HEK293 (cell line): Measurements from ENCODE around the gene HDAC2.

Experiments
- CTCF ChIA-PET: fragments of 350-600 bp; formaldehyde crosslinking; extraction: SDS; loops from one replicate; lab custom pipeline; 2021; ENCODE audit warnings: antibody characterized with exemption; lab: Yijun Ruan, JAX
- POLR2A ChIA-PET: fragments of 300-600 bp; formaldehyde crosslinking; extraction: SDS; loops from one replicate; lab custom pipeline; 2020; ENCODE audit warnings: antibody characterized with exemption, inconsistent platforms; lab: Yijun Ruan, JAX
- H3K27ac ChIP-seq: fragments of 200-500 bp; sonication (Bioruptor generic); 2 replicates; pipeline ENCODE4 v1.5.1; 2014; ENCODE audit warnings: low read depth, low read length, control low read depth, inconsistent platforms; ENCODE audit errors: extremely low read depth
- H3K36me3 ChIP-seq, 2 experiments: fragments of 200-500 bp in 1 of 2; sonication (Bioruptor generic) in 1 of 2; 1 replicate in 1 of 2; 2 replicates in 1 of 2; pipeline ENCODE4 v1.5.1; 2014 to 2017; ENCODE audit warnings: inconsistent platforms in 2 of 2, low read length in 2 of 2; ENCODE audit not compliant: control insufficient read depth in 2 of 2, insufficient read depth in 1 of 2
- H3K4me1 ChIP-seq: fragments of 200-500 bp; sonication (Bioruptor generic); 2 replicates; pipeline ENCODE4 v1.5.1; 2014; ENCODE audit warnings: mild to moderate bottlenecking, low read length, inconsistent platforms; ENCODE audit not compliant: control insufficient read depth, insufficient read depth
- H3K4me3 ChIP-seq: 2 replicates; pipeline ENCODE4 v1.5.1; 2011; ENCODE audit warnings: low read depth, mild to moderate bottlenecking, control low read depth, low read length, moderate library complexity
- H3K9me3 ChIP-seq: fragments of 200-500 bp; sonication (Bioruptor generic); 2 replicates; pipeline ENCODE4 v1.5.1; 2014; ENCODE audit warnings: low read depth, low read length, inconsistent platforms; ENCODE audit not compliant: control insufficient read depth, insufficient read depth
- IKZF3 ChIP-seq: fragments of 450-650 bp; IDR thresholded peaks from 2 replicates; pipeline ENCODE4 v1.5.0; 2018; ENCODE audit warnings: missing biosample characterization, mild to moderate bottlenecking, missing genetic modification characterization, moderate library complexity
- KLF16 ChIP-seq: fragments of 450-650 bp; formaldehyde crosslinking; IDR thresholded peaks from 2 replicates; pipeline ENCODE4 v1.5.1; 2017; ENCODE audit warnings: missing biosample characterization, missing genetic modification characterization
- SALL2 ChIP-seq: fragments of 450-650 bp; formaldehyde crosslinking; IDR thresholded peaks from 2 replicates; pipeline ENCODE4 v1.5.0; 2017; ENCODE audit warnings: missing biosample characterization, mild to moderate bottlenecking, missing genetic modification characterization, borderline replicate concordance
- YY2 ChIP-seq: fragments of 450-650 bp; formaldehyde crosslinking; IDR thresholded peaks from 2 replicates; pipeline ENCODE4 v1.5.1; 2016; ENCODE audit warnings: missing biosample characterization, missing genetic modification characterization
- ZFP41 ChIP-seq: fragments of 450-650 bp; formaldehyde crosslinking; IDR thresholded peaks from 2 replicates; pipeline ENCODE4 v1.5.1; 2016; ENCODE audit warnings: missing biosample characterization, missing genetic modification characterization, borderline replicate concordance
- ZNF133 ChIP-seq: fragments of 450-650 bp; formaldehyde crosslinking; IDR thresholded peaks from 2 replicates; pipeline ENCODE4 v1.5.1; 2016; ENCODE audit warnings: missing biosample characterization, missing genetic modification characterization
- ZNF155 ChIP-seq: fragments of 450-650 bp; formaldehyde crosslinking; IDR thresholded peaks from 2 replicates; pipeline ENCODE4 v1.5.1; 2016; ENCODE audit warnings: missing biosample characterization, missing genetic modification characterization
- ZNF16 ChIP-seq: fragments of 450-650 bp; formaldehyde crosslinking; IDR thresholded peaks from 2 replicates; pipeline ENCODE4 v1.5.1; 2016; ENCODE audit warnings: low read depth, missing biosample characterization, missing genetic modification characterization
- ZNF175 ChIP-seq: fragments of 450-650 bp; formaldehyde crosslinking; IDR thresholded peaks from 2 replicates; pipeline ENCODE4 v1.5.1; 2016; ENCODE audit warnings: missing biosample characterization, missing genetic modification characterization
- ZNF23 ChIP-seq: fragments of 450-650 bp; formaldehyde crosslinking; IDR thresholded peaks from 2 replicates; pipeline ENCODE4 v1.5.1; 2016; ENCODE audit warnings: missing biosample characterization, missing genetic modification characterization, borderline replicate concordance
- ZNF416 ChIP-seq: fragments of 450-650 bp; formaldehyde crosslinking; IDR thresholded peaks from 2 replicates; pipeline ENCODE4 v1.5.1; 2016; ENCODE audit warnings: missing biosample characterization, missing genetic modification characterization
- ZNF426 ChIP-seq: fragments of 450-650 bp; formaldehyde crosslinking; IDR thresholded peaks from 2 replicates; pipeline ENCODE4 v1.5.1; 2017; ENCODE audit warnings: missing biosample characterization, missing genetic modification characterization, mild to moderate bottlenecking, inconsistent platforms, moderate library complexity
- ZNF473 ChIP-seq: fragments of 450-650 bp; formaldehyde crosslinking; IDR thresholded peaks from 2 replicates; pipeline ENCODE4 v1.5.1; 2017; ENCODE audit warnings: missing biosample characterization, missing genetic modification characterization
- ZNF501 ChIP-seq: fragments of 450-650 bp; formaldehyde crosslinking; IDR thresholded peaks from 2 replicates; pipeline ENCODE4 v1.5.1; 2016; ENCODE audit warnings: missing biosample characterization, missing genetic modification characterization
- ZNF529 ChIP-seq: fragments of 450-650 bp; formaldehyde crosslinking; IDR thresholded peaks from 2 replicates; pipeline ENCODE4 v1.5.1; 2017; ENCODE audit warnings: missing genetic modification characterization, missing biosample characterization; ENCODE audit not compliant: insufficient replicate concordance
- ZNF548 ChIP-seq: fragments of 450-650 bp; formaldehyde crosslinking; IDR thresholded peaks from 2 replicates; pipeline ENCODE4 v1.5.1; 2016; ENCODE audit warnings: missing biosample characterization, missing genetic modification characterization
- ZNF629 ChIP-seq: fragments of 450-650 bp; formaldehyde crosslinking; IDR thresholded peaks from 2 replicates; pipeline ENCODE4 v1.5.1; 2017; ENCODE audit warnings: missing biosample characterization, missing genetic modification characterization
- ZNF776 ChIP-seq: fragments of 450-650 bp; formaldehyde crosslinking; IDR thresholded peaks from 2 replicates; pipeline ENCODE4 v1.5.0; 2017; ENCODE audit warnings: missing biosample characterization, missing genetic modification characterization, borderline replicate concordance
- ZNF785 ChIP-seq: fragments of 450-650 bp; formaldehyde crosslinking; IDR thresholded peaks from 2 replicates; pipeline ENCODE4 v1.5.1; 2016; ENCODE audit warnings: missing biosample characterization, missing genetic modification characterization
- TF ChIP-seq, protein P1 (sequence below): fragments of 450-650 bp; formaldehyde crosslinking; IDR thresholded peaks from 2 replicates; pipeline ENCODE4 v1.5.1; 2016; ENCODE audit warnings: missing biosample characterization, missing genetic modification characterization
- TF ChIP-seq, protein P2 (sequence below): fragments of 450-650 bp; formaldehyde crosslinking; IDR thresholded peaks from 2 replicates; pipeline ENCODE4 v1.5.1; 2016; ENCODE audit warnings: missing biosample characterization, missing genetic modification characterization
- TF ChIP-seq, protein P3 (sequence below): fragments of 450-650 bp; formaldehyde crosslinking; IDR thresholded peaks from 2 replicates; pipeline ENCODE4 v1.5.1; 2016; ENCODE audit warnings: missing biosample characterization, missing genetic modification characterization, borderline replicate concordance

Gene HDAC2

DNA sequence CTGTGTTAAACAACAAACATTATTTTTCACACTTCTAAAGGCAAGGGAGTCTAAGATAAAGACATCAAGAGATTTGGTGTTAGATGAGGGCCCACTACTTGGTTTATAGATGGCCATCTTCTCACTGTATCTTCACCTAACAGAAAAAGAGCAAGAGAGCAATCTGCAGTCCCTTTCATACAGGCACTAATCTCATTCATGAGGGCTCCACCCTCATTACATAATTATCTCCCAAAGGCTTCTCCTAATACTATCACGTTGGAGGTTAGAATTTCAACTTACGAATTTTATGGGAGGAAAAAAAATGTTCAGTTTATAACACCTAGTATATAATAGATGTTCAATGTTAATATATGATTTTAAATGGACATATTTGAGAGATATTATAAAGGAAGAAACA, 45.6 kb downstream of the HDAC2 start:
- H3K9me3 ChIP-seq = no peaks in the 10 kb centered on the region
- TF ChIP-seq ZNF16 (no peak), ZNF155 (tag by site-specific recombination) (no peak), ZFP41 (tag by site-specific recombination) (no peak), ZNF785 (no peak), ZNF501 (tag by site-specific recombination) (no peak), KLF16 (tag by site-specific recombination) (no peak), ZNF426 (tag by site-specific recombination) (no peak), ZNF548 (tag by site-specific recombination) (no peak), SALL2 (tag by site-specific recombination) (no peak), ZNF529 (tag by site-specific recombination) (no peak)
- TF ChIP-seq, protein P1, sequence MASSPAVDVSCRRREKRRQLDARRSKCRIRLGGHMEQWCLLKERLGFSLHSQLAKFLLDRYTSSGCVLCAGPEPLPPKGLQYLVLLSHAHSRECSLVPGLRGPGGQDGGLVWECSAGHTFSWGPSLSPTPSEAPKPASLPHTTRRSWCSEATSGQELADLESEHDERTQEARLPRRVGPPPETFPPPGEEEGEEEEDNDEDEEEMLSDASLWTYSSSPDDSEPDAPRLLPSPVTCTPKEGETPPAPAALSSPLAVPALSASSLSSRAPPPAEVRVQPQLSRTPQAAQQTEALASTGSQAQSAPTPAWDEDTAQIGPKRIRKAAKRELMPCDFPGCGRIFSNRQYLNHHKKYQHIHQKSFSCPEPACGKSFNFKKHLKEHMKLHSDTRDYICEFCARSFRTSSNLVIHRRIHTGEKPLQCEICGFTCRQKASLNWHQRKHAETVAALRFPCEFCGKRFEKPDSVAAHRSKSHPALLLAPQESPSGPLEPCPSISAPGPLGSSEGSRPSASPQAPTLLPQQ (tag by site-specific recombination) = no peak
- TF ChIP-seq, protein P2, sequence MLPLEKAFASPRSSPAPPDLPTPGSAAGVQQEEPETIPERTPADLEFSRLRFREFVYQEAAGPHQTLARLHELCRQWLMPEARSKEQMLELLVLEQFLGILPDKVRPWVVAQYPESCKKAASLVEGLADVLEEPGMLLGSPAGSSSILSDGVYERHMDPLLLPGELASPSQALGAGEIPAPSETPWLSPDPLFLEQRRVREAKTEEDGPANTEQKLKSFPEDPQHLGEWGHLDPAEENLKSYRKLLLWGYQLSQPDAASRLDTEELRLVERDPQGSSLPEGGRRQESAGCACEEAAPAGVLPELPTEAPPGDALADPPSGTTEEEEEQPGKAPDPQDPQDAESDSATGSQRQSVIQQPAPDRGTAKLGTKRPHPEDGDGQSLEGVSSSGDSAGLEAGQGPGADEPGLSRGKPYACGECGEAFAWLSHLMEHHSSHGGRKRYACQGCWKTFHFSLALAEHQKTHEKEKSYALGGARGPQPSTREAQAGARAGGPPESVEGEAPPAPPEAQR (tag by site-specific recombination) = no peak
- TF ChIP-seq, all 188 proteins: peak for 0
- ChIA-PET POLR2A (no interaction called here), CTCF (no interaction called here)
- H3K27ac ChIP-seq = no peak overlapping the region
- no peaks in the 10 kb centered on the region for H3K36me3 ChIP-seq
- H3K4me1 ChIP-seq = no peaks in the 10 kb centered on the region
- no peak overlapping the region for H3K4me3 ChIP-seq

DNA sequence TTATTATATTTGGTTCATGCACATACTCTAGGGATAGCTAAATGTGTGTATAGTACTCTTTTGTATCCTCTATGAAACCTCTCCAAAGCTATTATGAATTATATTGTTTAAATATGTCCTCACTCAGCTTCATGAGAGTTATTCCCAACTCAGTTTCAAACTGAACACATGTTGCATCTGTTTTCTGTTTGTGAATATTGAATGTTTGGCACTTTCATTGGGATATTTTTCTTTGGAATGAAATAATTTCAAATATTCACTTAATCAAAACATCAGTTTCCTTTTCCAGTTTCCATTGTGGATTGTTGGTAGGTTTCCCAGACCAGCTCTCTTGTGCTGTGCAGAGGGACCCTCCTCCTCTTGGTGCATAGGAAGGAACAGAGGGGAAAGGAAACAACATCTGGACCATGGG, 46.6 kb downstream of the HDAC2 start:
- Histone ChIP-seq H3K9me3 (no peaks in the 10 kb centered on the region), H3K4me1 (no peaks in the 10 kb centered on the region), H3K36me3 (no peaks in the 10 kb centered on the region), H3K4me3 (no peak overlapping the region), H3K27ac (no peak overlapping the region)
- ChIA-PET POLR2A (no interaction called here), CTCF (interaction anchor here (0.6 to 1.1 kb wide), 4 partner anchors 12 to 1308 kb away, joined by 3 to 5 read pairs (median 4); no protein-coding TSS in a partner anchor)
- TF ChIP-seq ZNF473 (no peak), ZNF133 (tag by site-specific recombination) (no peak), ZNF416 (tag by site-specific recombination) (no peak), ZNF23 (tag by site-specific recombination) (no peak), ZNF776 (tag by site-specific recombination) (no peak), ZNF175 (tag by site-specific recombination) (no peak), ZNF629 (tag by site-specific recombination) (no peak), YY2 (tag by site-specific recombination) (no peak), IKZF3 (tag by site-specific recombination) (no peak)
- TF ChIP-seq, protein P3, sequence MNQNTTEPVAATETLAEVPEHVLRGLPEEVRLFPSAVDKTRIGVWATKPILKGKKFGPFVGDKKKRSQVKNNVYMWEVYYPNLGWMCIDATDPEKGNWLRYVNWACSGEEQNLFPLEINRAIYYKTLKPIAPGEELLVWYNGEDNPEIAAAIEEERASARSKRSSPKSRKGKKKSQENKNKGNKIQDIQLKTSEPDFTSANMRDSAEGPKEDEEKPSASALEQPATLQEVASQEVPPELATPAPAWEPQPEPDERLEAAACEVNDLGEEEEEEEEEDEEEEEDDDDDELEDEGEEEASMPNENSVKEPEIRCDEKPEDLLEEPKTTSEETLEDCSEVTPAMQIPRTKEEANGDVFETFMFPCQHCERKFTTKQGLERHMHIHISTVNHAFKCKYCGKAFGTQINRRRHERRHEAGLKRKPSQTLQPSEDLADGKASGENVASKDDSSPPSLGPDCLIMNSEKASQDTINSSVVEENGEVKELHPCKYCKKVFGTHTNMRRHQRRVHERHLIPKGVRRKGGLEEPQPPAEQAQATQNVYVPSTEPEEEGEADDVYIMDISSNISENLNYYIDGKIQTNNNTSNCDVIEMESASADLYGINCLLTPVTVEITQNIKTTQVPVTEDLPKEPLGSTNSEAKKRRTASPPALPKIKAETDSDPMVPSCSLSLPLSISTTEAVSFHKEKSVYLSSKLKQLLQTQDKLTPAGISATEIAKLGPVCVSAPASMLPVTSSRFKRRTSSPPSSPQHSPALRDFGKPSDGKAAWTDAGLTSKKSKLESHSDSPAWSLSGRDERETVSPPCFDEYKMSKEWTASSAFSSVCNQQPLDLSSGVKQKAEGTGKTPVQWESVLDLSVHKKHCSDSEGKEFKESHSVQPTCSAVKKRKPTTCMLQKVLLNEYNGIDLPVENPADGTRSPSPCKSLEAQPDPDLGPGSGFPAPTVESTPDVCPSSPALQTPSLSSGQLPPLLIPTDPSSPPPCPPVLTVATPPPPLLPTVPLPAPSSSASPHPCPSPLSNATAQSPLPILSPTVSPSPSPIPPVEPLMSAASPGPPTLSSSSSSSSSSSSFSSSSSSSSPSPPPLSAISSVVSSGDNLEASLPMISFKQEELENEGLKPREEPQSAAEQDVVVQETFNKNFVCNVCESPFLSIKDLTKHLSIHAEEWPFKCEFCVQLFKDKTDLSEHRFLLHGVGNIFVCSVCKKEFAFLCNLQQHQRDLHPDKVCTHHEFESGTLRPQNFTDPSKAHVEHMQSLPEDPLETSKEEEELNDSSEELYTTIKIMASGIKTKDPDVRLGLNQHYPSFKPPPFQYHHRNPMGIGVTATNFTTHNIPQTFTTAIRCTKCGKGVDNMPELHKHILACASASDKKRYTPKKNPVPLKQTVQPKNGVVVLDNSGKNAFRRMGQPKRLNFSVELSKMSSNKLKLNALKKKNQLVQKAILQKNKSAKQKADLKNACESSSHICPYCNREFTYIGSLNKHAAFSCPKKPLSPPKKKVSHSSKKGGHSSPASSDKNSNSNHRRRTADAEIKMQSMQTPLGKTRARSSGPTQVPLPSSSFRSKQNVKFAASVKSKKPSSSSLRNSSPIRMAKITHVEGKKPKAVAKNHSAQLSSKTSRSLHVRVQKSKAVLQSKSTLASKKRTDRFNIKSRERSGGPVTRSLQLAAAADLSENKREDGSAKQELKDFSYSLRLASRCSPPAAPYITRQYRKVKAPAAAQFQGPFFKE (tag by site-specific recombination) = no peak
